Right forelimb (tissue), 1 donor: Measurements from ENCODE around the gene PSMF1.
A peak's percentile ranks its signal among the peaks of the same experiment; 100 is the strongest.

Experiments used
- DNase-seq: peaks from one replicate; pipeline ENCODE4 v3.0.0-alpha.2; 2018

The PSMF1 gene

GRCh38 chr20:1195226-1195625, 76.8 kb downstream of the PSMF1 start:
- DNase-seq = no peak

DNA sequence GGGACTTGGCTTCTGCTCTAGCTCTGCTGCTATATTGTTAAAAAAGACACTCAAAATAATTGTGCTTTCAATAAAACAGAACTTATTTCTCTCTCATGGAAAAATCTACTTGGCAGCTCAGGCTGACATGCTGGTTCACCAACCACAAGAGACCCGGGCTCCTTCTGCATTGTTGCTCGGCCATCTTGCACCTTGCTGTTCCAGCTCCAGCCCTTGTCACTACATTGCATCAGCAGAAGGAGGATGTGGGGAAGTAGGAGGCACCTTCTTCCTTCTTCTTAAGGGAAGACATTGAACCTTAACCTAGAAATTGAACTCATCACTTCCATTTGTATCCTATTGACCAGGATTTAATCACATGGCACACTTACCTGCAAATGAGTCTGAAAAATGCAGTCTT, 78.2 kb downstream of the PSMF1 start:
- DNase-seq = no peak

DNA sequence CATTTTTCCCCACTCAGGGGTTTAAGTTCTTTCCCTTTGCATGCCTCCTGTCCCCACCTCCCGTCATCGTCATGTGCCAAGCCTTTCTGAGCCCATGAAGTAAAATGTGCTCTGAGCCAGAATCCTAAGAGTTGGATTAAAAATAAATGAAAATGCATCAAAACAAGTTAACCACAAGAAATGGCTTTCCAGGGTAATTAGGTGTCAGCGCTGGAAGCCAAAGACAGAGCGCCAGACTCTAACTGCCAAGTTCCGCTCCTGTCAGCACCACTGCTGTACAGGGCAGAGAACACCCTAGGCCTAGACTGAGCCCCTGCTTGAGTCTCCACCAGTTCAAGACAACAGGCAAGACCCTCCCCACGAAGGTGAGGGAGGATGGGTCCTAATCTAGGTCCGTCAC, 79.4 kb downstream of the PSMF1 start:
- DNase-seq = no peak

DNA sequence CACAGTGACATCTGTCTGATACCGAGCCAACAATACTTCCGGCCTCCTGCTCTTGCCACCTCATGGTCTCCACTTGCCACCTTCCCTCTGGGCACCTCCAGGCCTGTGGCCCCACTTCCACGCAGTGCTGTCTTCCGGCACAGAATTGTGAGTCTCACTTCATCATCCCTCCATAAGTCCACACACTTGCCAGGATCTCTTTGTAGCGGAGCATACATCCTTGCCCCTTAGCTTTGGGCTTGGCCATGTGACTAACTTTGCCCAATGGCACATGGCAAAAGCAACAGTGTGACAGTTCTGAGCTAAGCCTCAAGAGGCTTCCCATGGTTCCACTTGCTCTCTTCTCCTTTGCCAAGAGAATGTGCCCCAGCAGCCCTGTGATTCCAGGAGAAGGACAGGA, 80.3 kb downstream of the PSMF1 start:
- no peak for DNase-seq

DNA sequence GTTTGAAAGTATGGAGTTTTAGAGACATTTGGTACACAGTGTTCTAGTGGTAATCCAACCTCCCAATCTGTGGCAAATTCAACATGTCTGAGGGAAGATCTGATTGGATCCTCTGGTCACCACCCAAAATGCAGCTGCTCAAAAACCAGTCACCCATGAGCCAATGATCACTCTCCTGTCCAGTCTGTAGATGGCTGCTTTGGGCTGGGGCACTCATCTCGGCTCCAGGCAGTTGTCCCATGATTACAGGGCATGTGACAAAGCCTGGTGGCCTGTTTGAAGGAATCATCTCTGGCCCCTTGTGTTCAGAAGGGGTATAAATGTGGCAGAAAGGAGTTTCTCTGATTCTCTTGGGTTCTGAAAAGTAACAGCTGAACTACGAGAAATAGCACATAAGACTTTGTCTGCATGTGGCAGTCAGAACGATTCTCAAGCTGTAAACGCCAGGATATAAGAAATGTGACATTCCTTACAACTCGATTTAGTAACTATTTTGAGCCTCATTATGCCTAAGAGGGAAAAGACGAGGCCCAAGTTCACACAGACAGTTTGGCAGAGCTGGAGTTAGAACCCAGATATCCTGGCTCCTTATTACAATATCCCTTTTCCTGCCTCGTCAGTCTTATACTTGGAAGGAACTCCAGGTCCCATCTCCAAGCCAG, 80.9 kb downstream of the PSMF1 start:
- no peak for DNase-seq

GRCh38 chr20:1199964-1200363, 81.6 kb downstream of the PSMF1 start:
- no peak for DNase-seq

GRCh38 chr20:1202762-1203504, 84.5 kb downstream of the PSMF1 start, which contains the start of gene C20orf202:
Gene C20orf202, plus strand, starts transcription at chr20:1203454. Its CDS starts 132 bp downstream, at chr20:1203586.
- no peak for DNase-seq

GRCh38 chr20:1203630-1204029, 85.2 kb downstream of the PSMF1 start:
- no peak for DNase-seq

GRCh38 chr20:1204113-1204512, 85.7 kb downstream of the PSMF1 start:
- DNase-seq = no peak

- no peak for DNase-seq
Measured at GRCh38 chr20:1204576-1204975, 86.2 kb downstream of the PSMF1 start.

DNA sequence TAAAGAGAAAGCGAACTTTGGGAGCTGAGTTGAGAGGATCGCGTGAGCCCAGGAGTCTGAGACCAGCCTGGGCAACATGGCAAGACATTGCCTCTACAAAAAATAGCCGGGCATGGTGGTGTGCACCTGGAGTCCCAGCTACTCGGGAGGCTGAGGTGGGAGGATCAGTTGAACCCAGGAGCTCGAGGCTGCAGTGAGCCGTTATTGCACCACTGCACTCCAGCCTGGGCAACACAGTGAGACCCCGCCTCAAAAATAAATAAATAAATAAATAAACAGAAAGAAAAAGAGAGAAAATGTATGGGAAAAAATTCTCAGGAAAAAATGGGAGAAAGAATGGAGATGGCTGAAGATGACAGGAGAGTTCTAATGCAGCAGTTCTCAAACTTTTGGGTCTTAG, 87.4 kb downstream of the PSMF1 start:
- DNase-seq = no peak

DNA sequence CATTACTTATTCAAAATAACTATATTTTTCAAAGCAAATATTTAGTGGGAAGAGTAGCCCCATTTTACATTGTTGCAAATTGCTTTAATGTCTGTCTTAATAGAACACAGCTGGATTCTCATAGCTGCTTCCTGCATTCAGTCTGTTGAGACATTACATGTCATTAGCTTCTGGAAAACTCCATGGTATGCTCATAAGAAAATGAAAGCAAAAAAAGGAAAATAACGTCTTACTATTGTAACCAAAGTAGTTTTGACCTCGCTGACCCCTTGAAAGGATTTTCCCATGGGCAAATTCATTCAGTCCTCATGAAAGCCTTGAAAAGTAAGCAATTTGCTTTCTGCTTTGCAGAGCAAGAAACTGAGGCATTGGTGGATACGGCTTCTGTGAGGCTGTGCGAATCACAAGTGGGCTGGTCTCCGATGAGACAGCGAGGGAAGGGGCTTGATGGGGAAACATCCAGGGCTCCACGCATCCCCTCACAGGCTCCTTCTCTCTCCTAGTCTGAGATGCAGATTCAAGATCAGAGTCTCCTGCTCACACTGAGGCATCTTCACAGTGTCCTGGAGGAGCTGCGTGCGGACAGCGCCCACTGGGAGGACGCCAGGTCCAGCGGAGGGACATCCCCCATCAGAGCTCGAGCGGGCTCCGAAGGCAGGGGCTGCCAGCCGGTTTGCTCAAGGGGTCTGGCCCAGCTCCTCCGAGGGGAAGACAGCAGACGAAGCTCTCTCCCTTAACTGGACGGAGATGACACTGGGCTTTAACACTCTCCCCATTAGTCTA, 88.2 kb downstream of the PSMF1 start:
- DNase-seq = no peak

DNA sequence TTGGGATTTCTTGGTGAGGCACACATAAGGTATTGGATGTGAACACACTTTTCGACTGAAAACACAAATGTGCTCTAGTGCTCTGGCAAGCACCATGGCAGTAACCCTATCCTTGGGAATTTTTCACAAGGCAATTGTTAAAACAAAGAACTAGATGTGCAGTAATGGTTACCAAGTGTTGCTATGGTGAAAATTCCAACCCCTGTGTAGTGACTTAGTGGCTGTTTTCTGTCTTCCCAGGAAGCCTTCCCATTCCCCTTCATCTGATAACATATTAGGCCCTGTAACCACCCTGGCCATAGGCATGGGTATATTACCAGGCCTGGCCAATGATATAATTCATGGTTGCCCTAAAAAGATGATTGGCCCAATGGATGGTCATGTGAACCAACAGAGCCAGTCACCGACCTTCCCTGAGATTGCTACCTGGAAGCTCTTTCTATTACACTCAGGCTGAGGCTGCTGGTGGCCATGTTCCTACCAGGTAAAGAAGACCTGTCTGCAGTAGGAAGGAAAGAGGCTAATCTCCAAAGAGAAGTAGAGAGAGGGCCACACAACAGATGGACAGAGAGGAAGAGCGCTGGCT, 89.0 kb downstream of the PSMF1 start:
- DNase-seq = no peak

DNA sequence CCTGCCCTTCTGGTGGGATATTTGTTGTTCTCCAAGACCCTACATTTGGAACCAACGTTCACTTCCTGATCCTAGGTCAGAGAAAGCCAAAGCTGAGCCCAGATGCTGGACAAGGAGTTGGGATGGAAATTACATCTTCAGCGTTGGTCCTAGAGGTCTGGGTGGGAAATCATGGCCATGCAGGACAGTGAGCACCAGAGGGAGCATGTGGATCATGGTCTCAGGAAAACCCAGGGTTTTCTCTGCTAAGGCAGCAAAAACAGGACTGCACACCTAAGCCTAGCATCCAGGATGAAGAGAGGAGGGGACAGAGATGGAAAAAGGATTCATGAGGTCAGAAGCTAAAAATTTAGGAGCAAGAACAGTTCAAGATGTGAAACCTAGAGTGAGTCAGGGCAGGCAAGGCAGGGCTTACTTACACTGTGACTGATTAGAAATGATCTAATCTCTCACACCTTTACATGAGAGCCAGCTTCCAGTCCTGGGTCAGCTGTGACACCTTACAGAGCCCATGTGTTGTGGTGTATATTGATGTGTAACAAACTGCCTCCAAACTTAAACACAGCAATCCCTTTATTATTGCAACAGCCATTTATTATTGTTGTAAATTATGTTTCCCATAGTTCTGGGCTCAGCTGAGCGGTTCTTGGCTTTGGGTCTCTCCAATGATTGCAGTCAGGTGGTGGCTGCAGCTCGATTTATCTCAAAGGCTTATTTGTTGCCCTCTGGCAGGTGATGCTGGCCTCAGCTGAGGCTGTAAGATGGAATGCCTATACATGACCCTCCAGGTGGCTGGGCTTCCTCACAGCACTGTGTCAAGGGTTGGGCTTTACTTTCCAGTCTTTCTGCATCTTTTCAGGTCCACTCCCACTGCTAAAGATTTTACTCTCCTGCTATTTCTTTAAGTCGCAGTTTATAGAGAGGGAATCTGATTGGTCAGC, 91.3 kb downstream of the PSMF1 start:
- DNase-seq = no peak

- DNase-seq = no peak
Measured at GRCh38 chr20:1210501-1210900, 92.1 kb downstream of the PSMF1 start.

GRCh38 chr20:1212023-1212422, 93.6 kb downstream of the PSMF1 start:
- no peak for DNase-seq

- DNase-seq = peak; percentile 68
Measured at GRCh38 chr20:1212607-1213396, 94.4 kb downstream of the PSMF1 start.

DNA sequence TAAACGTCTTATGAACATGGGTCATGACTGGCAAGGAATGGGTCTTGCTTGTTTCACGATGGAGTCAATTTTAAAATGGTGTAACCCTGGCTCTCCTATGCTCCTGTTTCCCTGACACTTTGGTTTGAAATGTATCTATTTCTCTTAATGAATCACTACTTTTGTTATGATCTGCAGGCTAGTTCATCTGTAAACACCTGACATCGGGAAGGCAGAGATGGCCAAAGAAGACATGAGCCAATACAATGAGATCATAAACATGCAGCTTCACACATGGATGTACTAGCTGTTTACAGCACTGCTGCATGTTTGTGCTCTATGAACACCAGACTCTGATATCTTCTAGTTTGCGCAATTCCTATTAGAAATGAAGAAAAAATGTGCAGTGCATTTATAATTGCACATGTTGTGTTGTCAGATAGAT, 96.4 kb downstream of the PSMF1 start:
- DNase-seq = no peak

DNA sequence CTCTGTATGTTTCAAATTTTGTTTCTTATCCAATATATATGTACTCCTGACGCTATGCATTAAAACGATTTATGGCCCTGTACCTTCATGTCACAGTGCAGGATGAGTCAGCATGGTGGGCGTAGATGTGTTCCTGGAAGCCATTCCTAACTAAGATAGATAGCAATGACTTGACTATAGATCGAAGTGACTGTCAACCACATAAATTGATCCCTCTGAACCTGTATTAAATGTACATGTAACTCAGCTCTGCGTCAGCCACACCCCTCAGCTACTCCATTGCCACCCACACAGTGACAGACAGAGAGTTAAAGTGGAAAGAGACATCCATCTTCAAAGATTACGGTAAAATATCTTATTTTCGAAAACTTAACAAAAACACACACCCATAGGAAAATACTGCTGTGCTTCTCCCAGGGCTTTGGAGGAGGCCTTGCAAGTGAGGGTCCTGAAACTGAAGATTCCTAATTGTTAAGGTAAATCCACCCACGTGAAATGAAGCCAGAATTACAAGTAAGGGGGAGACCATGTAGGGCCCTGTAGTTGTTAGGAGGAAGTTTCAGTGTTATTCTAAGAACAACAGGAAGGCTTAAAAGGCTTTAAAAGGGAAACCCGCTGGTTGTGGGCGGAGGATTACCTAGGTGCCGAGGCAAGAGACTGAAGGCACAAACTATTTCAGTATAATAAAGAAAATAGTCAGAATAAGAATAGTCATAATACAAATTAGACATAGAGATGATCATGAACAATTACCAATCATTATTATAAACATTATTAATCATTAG, 97.2 kb downstream of the PSMF1 start:
- DNase-seq = no peak
